Neural progenitor cell (in vitro differentiated cells): ENCODE measurements around the gene XPR1. TPM values are rescaled to one million over a fixed set of nuclear protein-coding genes. Genes with fewer than 3 reads are reported as not detected.

Experiments used
- DNase-seq: peaks from one replicate; pipeline ENCODE4 v3.0.0-alpha.2; 2016; ENCODE audit warnings: low spot score
- H2AFZ ChIP-seq: fragments of 200-600 bp; sonication (generic); replicated peaks from 2 replicates; pipeline ENCODE4 v1.6.1; 2016; ENCODE audit warnings: antibody characterized with exemption
- H3F3A ChIP-seq: fragments of 200-600 bp; sonication (generic); 2 replicates; pipeline ENCODE4 v1.6.1; 2016; ENCODE audit warnings: antibody characterized with exemption, low read depth
- H3K27ac ChIP-seq: fragments of 200-600 bp; sonication (generic); 2 replicates; pipeline ENCODE4 v1.5.1; 2016; ENCODE audit warnings: mild to moderate bottlenecking
- H3K27me3 ChIP-seq: fragments of 200-600 bp; sonication (generic); 2 replicates; pipeline ENCODE4 v1.6.1; 2016; ENCODE audit warnings: mild to moderate bottlenecking, moderate library complexity
- H3K36me3 ChIP-seq: fragments of 200-600 bp; sonication (generic); 2 replicates; pipeline ENCODE4 v1.5.1; 2016
- H3K4me1 ChIP-seq: fragments of 200-600 bp; sonication (generic); 2 replicates; pipeline ENCODE4 v1.6.1; 2016; ENCODE audit warnings: mixed run types
- H3K4me2 ChIP-seq: fragments of 200-600 bp; sonication (generic); 2 replicates; pipeline ENCODE4 v1.6.1; 2016
- H3K4me3 ChIP-seq: fragments of 200-600 bp; sonication (generic); 2 replicates; pipeline ENCODE4 v1.5.1; 2016
- H3K79me2 ChIP-seq: fragments of 200-600 bp; sonication (generic); 2 replicates; pipeline ENCODE4 v1.6.1; 2016; ENCODE audit warnings: low read depth
- H3K9ac ChIP-seq: fragments of 200-600 bp; sonication (generic); 2 replicates; pipeline ENCODE4 v1.6.1; 2016
- H3K9me3 ChIP-seq: fragments of 200-600 bp; sonication (generic); 2 replicates; pipeline ENCODE4 v1.5.1; 2016; ENCODE audit warnings: low read depth
- H4K20me1 ChIP-seq: fragments of 200-600 bp; sonication (generic); 2 replicates; pipeline ENCODE4 v1.6.1; 2016; ENCODE audit warnings: low read depth
- H3K27ac Mint-ChIP-seq: 3 replicates; pipeline ENCODE4 v1.8.0; 2021; ENCODE audit warnings: mixed read lengths
- H3K27me3 Mint-ChIP-seq: 2 replicates; pipeline ENCODE4 v1.8.0; 2022; ENCODE audit warnings: low read depth, mild to moderate bottlenecking, inconsistent platforms, moderate library complexity, mixed read lengths; ENCODE audit not compliant: insufficient read depth
- H3K36me3 Mint-ChIP-seq: 3 replicates; pipeline ENCODE4 v1.8.0; 2021; ENCODE audit warnings: mixed read lengths
- H3K4me1 Mint-ChIP-seq: 3 replicates; pipeline ENCODE4 v1.8.0; 2021; ENCODE audit warnings: mixed read lengths
- H3K4me3 Mint-ChIP-seq: 3 replicates; pipeline ENCODE4 v1.8.0; 2021; ENCODE audit warnings: mild to moderate bottlenecking, moderate library complexity, mixed read lengths
- H3K9me3 Mint-ChIP-seq: 3 replicates; pipeline ENCODE4 v1.8.0; 2020; ENCODE audit warnings: mixed read lengths
- CTCF ChIP-seq: fragments of 200-600 bp; sonication (generic); IDR thresholded peaks from 2 replicates; pipeline ENCODE4 v1.5.1; 2017; ENCODE audit warnings: antibody characterized with exemption, mild to moderate bottlenecking
- EZH2 ChIP-seq: fragments of 200-600 bp; sonication (generic); IDR thresholded peaks from 2 replicates; pipeline ENCODE4 v1.6.1; 2017; ENCODE audit warnings: antibody characterized with exemption, mild to moderate bottlenecking, moderate library complexity
- EZH2phosphoT487 ChIP-seq: fragments of 200-600 bp; sonication (generic); IDR thresholded peaks from 2 replicates; pipeline ENCODE4 v1.6.1; 2017; ENCODE audit warnings: antibody characterized with exemption
- total RNA-seq: library from RNA; depleted of rRNA; stranded (reverse); fragments of >200 nt; gene quantifications from 2 replicates; pipeline ENCODE4 v1.2.3, GENCODE V29; 2015; ENCODE audit warnings: low replicate concordance

The XPR1 gene
- total RNA-seq, 1 donor from 2014 or later, result 75.0 TPM

GRCh38 chr1:180893614-180894013, 261.8 kb downstream of the XPR1 start:
- Mint-ChIP-seq H3K27me3 (peaks cover 5% of the 10 kb centered on the region), H3K27ac (no peak overlapping the region), H3K4me3 (no peak overlapping the region), H3K9me3 (no peaks in the 10 kb centered on the region), H3K4me1 (peaks cover 3% of the 10 kb centered on the region), H3K36me3 (peaks cover 3% of the 10 kb centered on the region)
- Histone ChIP-seq H3K9ac (no peak overlapping the region), H4K20me1 (no peaks in the 10 kb centered on the region), H3K4me3 (no peak overlapping the region), H3K36me3 (no peaks in the 10 kb centered on the region), H3K79me2 (no peaks in the 10 kb centered on the region), H3K27me3 (no peaks in the 10 kb centered on the region), H3K9me3 (no peaks in the 10 kb centered on the region), H3K4me2 (no peak overlapping the region), H3K4me1 (peaks cover 8% of the 10 kb centered on the region), H2AFZ (no peak overlapping the region), H3K27ac (no peak overlapping the region), H3F3A (no peaks in the 10 kb centered on the region)
- TF ChIP-seq EZH2phosphoT487 (no peak), CTCF (no peak), EZH2 (no peak)
- DNase-seq, result no peak

- Mint-ChIP-seq H3K27me3 (peaks cover 5% of the 10 kb centered on the region), H3K4me3 (no peak overlapping the region), H3K36me3 (peaks cover 2% of the 10 kb centered on the region), H3K9me3 (no peaks in the 10 kb centered on the region), H3K4me1 (peaks cover 18% of the 10 kb centered on the region), H3K27ac (peak overlapping the region; percentile 12)
- Histone ChIP-seq H3K4me1 (peaks cover 21% of the 10 kb centered on the region), H3K4me3 (no peak overlapping the region), H3K9ac (no peak overlapping the region), H4K20me1 (no peaks in the 10 kb centered on the region), H3K4me2 (no peak overlapping the region), H3K27ac (no peak overlapping the region), H3K36me3 (no peaks in the 10 kb centered on the region), H2AFZ (no peak overlapping the region), H3K9me3 (no peaks in the 10 kb centered on the region), H3K27me3 (no peaks in the 10 kb centered on the region), H3F3A (no peaks in the 10 kb centered on the region), H3K79me2 (no peaks in the 10 kb centered on the region)
- TF ChIP-seq CTCF (no peak), EZH2 (no peak), EZH2phosphoT487 (no peak)
- no peak for DNase-seq
These were observed 264.3 kb downstream of the XPR1 start for GRCh38 chr1:180896161-180896560.

- peaks cover 18% of the 10 kb centered on the region for H3K4me1 Mint-ChIP-seq
- peaks cover 21% of the 10 kb centered on the region for H3K4me1 ChIP-seq
- H3K36me3 ChIP-seq, result no peaks in the 10 kb centered on the region
- H3K9me3 Mint-ChIP-seq, result no peaks in the 10 kb centered on the region
- H3K9ac ChIP-seq, result no peak overlapping the region
- TF ChIP-seq EZH2phosphoT487 (no peak), EZH2 (no peak), CTCF (no peak)
- DNase-seq, result no peak
- H3K36me3 Mint-ChIP-seq, result peaks cover 2% of the 10 kb centered on the region
- no peak overlapping the region for H3K27ac Mint-ChIP-seq
- no peak overlapping the region for H3K4me3 Mint-ChIP-seq
- H3K27me3 Mint-ChIP-seq, result peaks cover 7% of the 10 kb centered on the region
- H2AFZ ChIP-seq, result no peak overlapping the region
- H3K27me3 ChIP-seq, result no peaks in the 10 kb centered on the region
- H3K9me3 ChIP-seq, result no peaks in the 10 kb centered on the region
- H3K79me2 ChIP-seq, result no peaks in the 10 kb centered on the region
- H3K4me2 ChIP-seq, result no peak overlapping the region
- no peak overlapping the region for H3K27ac ChIP-seq
- no peaks in the 10 kb centered on the region for H3F3A ChIP-seq
- H3K4me3 ChIP-seq, result no peak overlapping the region
- H4K20me1 ChIP-seq, result no peaks in the 10 kb centered on the region
These were observed 266.8 kb downstream of the XPR1 start for GRCh38 chr1:180898441-180899219.
